GM12878 (cell line): ENCODE results near the gene JAKMIP1. TPM values are rescaled to one million over a fixed set of nuclear protein-coding genes. Genes with fewer than 3 reads are reported as not detected.

ENCODE experiments used
- ASH2L ChIP-seq: fragments of 300-600, 200-600 bp; sonication (generic); IDR thresholded peaks from 2 replicates; pipeline ENCODE4 v1.6.1; 2017; ENCODE audit warnings: low read depth, mild to moderate bottlenecking, borderline replicate concordance
- BHLHE40 ChIP-seq, 2 experiments: fragments of 450-650 bp in 1 of 2; IDR thresholded peaks; 2 replicates each; pipeline ENCODE4 v1.6.1; 2011 to 2017; ENCODE audit warnings: low read depth in 2 of 2, borderline replicate concordance in 1 of 2, improper control_type of control experiment in 1 of 2, low read length in 1 of 2, mild to moderate bottlenecking in 1 of 2
- CHD2 ChIP-seq: IDR thresholded peaks from 2 replicates; pipeline ENCODE4 v1.6.1; 2011; ENCODE audit warnings: low read depth, low read length, improper control_type of control experiment, borderline replicate concordance
- E2F8 ChIP-seq: fragments of 450-650 bp; IDR thresholded peaks from 2 replicates; pipeline ENCODE4 v1.6.1; 2018; ENCODE audit warnings: mild to moderate bottlenecking, low read depth, moderate library complexity; ENCODE audit not compliant: partially characterized antibody
- EED ChIP-seq: sonication (generic); IDR thresholded peaks from 2 replicates; pipeline ENCODE4 v1.6.1; 2016; ENCODE audit warnings: antibody characterized with exemption, low read depth
- EGR1 ChIP-seq, 2 experiments: IDR thresholded peaks; 1 replicate in 1 of 2; 2 replicates in 1 of 2; pipeline ENCODE4 v1.6.1; 2011 to 2012; ENCODE audit warnings: low read depth in 2 of 2, low read length in 2 of 2, borderline replicate concordance in 1 of 2, mild to moderate bottlenecking in 1 of 2, moderate library complexity in 1 of 2
- FOXM1 ChIP-seq: IDR thresholded peaks from 2 replicates; pipeline ENCODE4 v1.6.1; 2012; ENCODE audit warnings: low read depth, mild to moderate bottlenecking, inconsistent platforms, low read length, moderate library complexity
- HDGF ChIP-seq: fragments of 450-650 bp; IDR thresholded peaks from 2 replicates; pipeline ENCODE4 v1.6.1; 2016; ENCODE audit warnings: antibody characterized with exemption
- MEF2A ChIP-seq: IDR thresholded peaks from 2 replicates; pipeline ENCODE4 v1.6.1; 2011; ENCODE audit warnings: low read depth, mild to moderate bottlenecking, low read length, moderate library complexity; ENCODE audit not compliant: insufficient read depth
- MTA2 ChIP-seq: fragments of 450-650 bp; IDR thresholded peaks from 2 replicates; pipeline ENCODE4 v1.6.1; 2016; ENCODE audit warnings: low read depth, mild to moderate bottlenecking, moderate library complexity
- NRF1 ChIP-seq: conservative IDR thresholded peaks from 2 replicates; pipeline ENCODE4 v1.6.1; 2011; ENCODE audit warnings: mild to moderate bottlenecking, low read depth, low read length, improper control_type of control experiment
- POLR2AphosphoS5 ChIP-seq: IDR thresholded peaks from 2 replicates; pipeline ENCODE4 v1.6.1; 2011; ENCODE audit warnings: mild to moderate bottlenecking, low read length, inconsistent platforms
- RUNX3 ChIP-seq: IDR thresholded peaks from 2 replicates; pipeline ENCODE4 v1.6.1; 2012; ENCODE audit warnings: low read length, inconsistent platforms
- SMAD1 ChIP-seq: fragments of 450-650 bp; IDR thresholded peaks from 2 replicates; pipeline ENCODE4 v1.6.1; 2018; ENCODE audit warnings: mild to moderate bottlenecking, low read depth; ENCODE audit not compliant: partially characterized antibody
- SREBF1 ChIP-seq: IDR thresholded peaks from 2 replicates; pipeline ENCODE4 v1.6.1; 2012; ENCODE audit warnings: mild to moderate bottlenecking, low read length
- STAT3 ChIP-seq: IDR thresholded peaks from 2 replicates; pipeline ENCODE4 v1.6.1; 2011; ENCODE audit warnings: low read depth, low read length, improper control_type of control experiment
- TAF1 ChIP-seq: IDR thresholded peaks from 2 replicates; pipeline ENCODE4 v1.6.1; 2011; ENCODE audit warnings: mild to moderate bottlenecking, low read depth, low read length, borderline replicate concordance
- ZBTB40 ChIP-seq: fragments of 450-650 bp; IDR thresholded peaks from 2 replicates; pipeline ENCODE4 v1.6.1; 2016; ENCODE audit warnings: mild to moderate bottlenecking, moderate library complexity, borderline replicate concordance
- ZNF592 ChIP-seq: fragments of 450-650 bp; IDR thresholded peaks from 2 replicates; pipeline ENCODE4 v1.6.1; 2017; ENCODE audit warnings: mild to moderate bottlenecking, moderate library complexity
- polyA plus RNA-seq, 11 experiments: library from polyadenylated mRNA; depleted of rRNA in 4 of 11; unstranded in 6 of 11; stranded (reverse) in 5 of 11; fragments of >200 nt; fragmentation: Nextera tagmentation in 4 of 11; fragmentation: Illumina TruSeq in 1 of 11; extraction: Ambion mirVana in 4 of 11; extraction: Trizol in 1 of 11; gene quantifications; 1 replicate in 1 of 11; 2 replicates in 10 of 11; pipeline versions ENCODE4 v1.2.1 to v1.2.3, GENCODE V29; 2011 to 2016; ENCODE audit warnings: inconsistent platforms in 2 of 11, missing spikeins in 2 of 11, low read depth in 1 of 11
- total RNA-seq, 4 experiments: library from RNA; depleted of rRNA in 3 of 4; stranded (reverse); fragments of >200 nt in 3 of 4; fragmentation: Illumina TruSeq in 1 of 4; extraction: Trizol in 1 of 4; gene quantifications; 2 replicates each; pipeline versions ENCODE4 v1.2.1 to v1.2.3, GENCODE V29; 2013 to 2021

JAKMIP1 gene
- total and polyA plus RNA-seq, 10 of the 15 experiments (the other 5 are each of a cell fraction or from before 2014, with no cell fraction given) = 0.52 to 16.7 (median 12.3) TPM

GRCh38 chr4:6183740-6184139, 16.6 kb downstream of the JAKMIP1 start (continued):
- TF ChIP-seq NRF1 (no peak), ASH2L (0 out of 2 replicates have a peak, but pooled peaks have one; percentile 61), BHLHE40 (IDR thresholded peaks at IDR 0.05; ENCODE audit: borderline replicate concordance in 1 of 2, low read depth in 2 of 2, low read length in 1 of 2) (peak; percentile 60 to 80), POLR2AphosphoS5 (peak; percentile 84), ZBTB40 (no peak), EED (peak; percentile 41), SMAD1 (peak; percentile 56), HDGF (no peak), MTA2 (peak; percentile 92), FOXM1 (peak; percentile 83), RUNX3 (peak; percentile 99), EGR1 (IDR thresholded peaks at IDR 0.05; ENCODE audit: borderline replicate concordance in 1 of 2, low read depth in 2 of 2, low read length in 2 of 2) (no peak), E2F8 (peak; percentile 44), MEF2A (peak; percentile 82), CHD2 (peak; percentile 81; the same call in 1 of the 2 replicates), TAF1 (peak; percentile 83), SREBF1 (no peak), STAT3 (peak; percentile 92; the same call in 1 of the 2 replicates), ZNF592 (no peak)
